HEK293T (cell line): ENCODE measurements around the gene MVB12B.

Source experiments
- CTCF ChIA-PET: fragments of 350-600 bp; formaldehyde crosslinking; extraction: SDS; loops from one replicate; lab custom pipeline; 2021; ENCODE audit warnings: antibody characterized with exemption, inconsistent platforms; lab: Yijun Ruan, JAX
- POLR2A ChIA-PET: fragments of 350-600 bp; formaldehyde crosslinking; extraction: SDS; loops from one replicate; lab custom pipeline; 2020; ENCODE audit warnings: antibody characterized with exemption, inconsistent platforms; lab: Yijun Ruan, JAX
- DNase-seq: peaks from one replicate; pipeline ENCODE4 v3.0.0; 2012; ENCODE audit warnings: mixed read lengths; ENCODE audit errors: extremely low spot score
- ARNT ChIP-seq: fragments of 450-650 bp; IDR thresholded peaks from 2 replicates; pipeline ENCODE4 v1.6.1; 2017; ENCODE audit warnings: mild to moderate bottlenecking
- BHLHE40 ChIP-seq: fragments of 450-650 bp; IDR thresholded peaks from 2 replicates; pipeline ENCODE4 v1.6.1; 2016; ENCODE audit warnings: mild to moderate bottlenecking, moderate library complexity, borderline replicate concordance
- CTBP1 ChIP-seq: fragments of 450-650 bp; IDR thresholded peaks from 2 replicates; pipeline ENCODE4 v1.6.1; 2016; ENCODE audit warnings: borderline replicate concordance
- ELF4 ChIP-seq: fragments of 450-650 bp; IDR thresholded peaks from 2 replicates; pipeline ENCODE4 v1.6.1; 2017; ENCODE audit warnings: antibody characterized with exemption
- FOXA1 ChIP-seq: fragments of 450-650 bp; IDR thresholded peaks from 2 replicates; pipeline ENCODE4 v1.6.1; 2016; ENCODE audit warnings: mild to moderate bottlenecking
- FOXK2 ChIP-seq: fragments of 450-650 bp; IDR thresholded peaks from 2 replicates; pipeline ENCODE4 v1.6.1; 2016; ENCODE audit warnings: mild to moderate bottlenecking
- FOXM1 ChIP-seq: fragments of 450-650 bp; IDR thresholded peaks from 2 replicates; pipeline ENCODE4 v1.6.1; 2017; ENCODE audit warnings: mild to moderate bottlenecking, borderline replicate concordance
- HDGF ChIP-seq: fragments of 450-650 bp; IDR thresholded peaks from 2 replicates; pipeline ENCODE4 v1.6.1; 2017; ENCODE audit warnings: antibody characterized with exemption, borderline replicate concordance
- L3MBTL2 ChIP-seq: fragments of 450-650 bp; conservative IDR thresholded peaks from 2 replicates; pipeline ENCODE4 v1.6.1; 2016; ENCODE audit warnings: mild to moderate bottlenecking
- LEF1 ChIP-seq: fragments of 450-650 bp; IDR thresholded peaks from 2 replicates; pipeline ENCODE4 v1.6.1; 2017; ENCODE audit warnings: mild to moderate bottlenecking, borderline replicate concordance
- NFRKB ChIP-seq: fragments of 450-650 bp; IDR thresholded peaks from 2 replicates; pipeline ENCODE4 v1.6.1; 2016; ENCODE audit warnings: mild to moderate bottlenecking, moderate library complexity
- SP1 ChIP-seq: fragments of 450-650 bp; IDR thresholded peaks from 2 replicates; pipeline ENCODE4 v1.6.1; 2017
- SUZ12 ChIP-seq: fragments of 450-650 bp; IDR thresholded peaks from 2 replicates; pipeline ENCODE4 v1.6.1; 2016; ENCODE audit warnings: mild to moderate bottlenecking
- TARDBP ChIP-seq: fragments of 450-650 bp; IDR thresholded peaks from 2 replicates; pipeline ENCODE4 v1.6.1; 2016
- ZNF384 ChIP-seq: fragments of 450-650 bp; IDR thresholded peaks from 2 replicates; pipeline ENCODE4 v1.6.1; 2016
- TF ChIP-seq, protein P1 (sequence below): fragments of 450-650 bp; IDR thresholded peaks from 2 replicates; pipeline ENCODE4 v1.6.1; 2016

MVB12B gene

DNA sequence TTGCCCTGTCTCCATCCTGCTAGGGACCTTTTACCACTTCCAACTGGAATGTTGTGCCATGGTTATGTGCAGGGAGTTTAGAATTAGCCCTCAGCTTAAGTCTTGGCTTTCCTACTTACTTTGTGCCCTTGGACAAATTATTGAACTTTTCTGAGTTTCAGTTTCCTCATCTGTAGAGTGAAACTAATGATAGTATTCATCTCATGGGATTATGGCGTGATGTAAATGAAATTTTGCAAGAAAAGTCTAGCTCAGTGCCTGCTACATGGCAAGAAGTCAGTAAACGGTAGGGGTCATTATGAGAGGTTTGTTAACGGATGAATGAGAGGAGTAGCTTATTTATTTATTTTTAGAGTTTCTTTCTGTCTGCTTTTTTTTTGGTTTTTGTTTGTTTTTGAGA is 1.8 kb downstream of the MVB12B start:
- ChIA-PET CTCF (interaction anchor here (0.7 kb wide), 1 partner anchor 26 kb away, joined by 3 read pairs; no protein-coding TSS in a partner anchor), POLR2A (no interaction called here)
- no peak for DNase-seq
- no peak for TF ChIP-seq BHLHE40
- no peak for TF ChIP-seq SP1
- TF ChIP-seq TARDBP: no peak
- TF ChIP-seq HDGF: no peak
- no peak for TF ChIP-seq L3MBTL2
- no peak for TF ChIP-seq FOXM1
- no peak for TF ChIP-seq ZNF384
- TF ChIP-seq FOXK2: no peak
- TF ChIP-seq NFRKB: no peak
- TF ChIP-seq ELF4: no peak
- TF ChIP-seq, protein P1, sequence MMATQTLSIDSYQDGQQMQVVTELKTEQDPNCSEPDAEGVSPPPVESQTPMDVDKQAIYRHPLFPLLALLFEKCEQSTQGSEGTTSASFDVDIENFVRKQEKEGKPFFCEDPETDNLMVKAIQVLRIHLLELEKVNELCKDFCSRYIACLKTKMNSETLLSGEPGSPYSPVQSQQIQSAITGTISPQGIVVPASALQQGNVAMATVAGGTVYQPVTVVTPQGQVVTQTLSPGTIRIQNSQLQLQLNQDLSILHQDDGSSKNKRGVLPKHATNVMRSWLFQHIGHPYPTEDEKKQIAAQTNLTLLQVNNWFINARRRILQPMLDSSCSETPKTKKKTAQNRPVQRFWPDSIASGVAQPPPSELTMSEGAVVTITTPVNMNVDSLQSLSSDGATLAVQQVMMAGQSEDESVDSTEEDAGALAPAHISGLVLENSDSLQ: no peak
- no peak for TF ChIP-seq FOXA1
- no peak for TF ChIP-seq CTBP1

DNA sequence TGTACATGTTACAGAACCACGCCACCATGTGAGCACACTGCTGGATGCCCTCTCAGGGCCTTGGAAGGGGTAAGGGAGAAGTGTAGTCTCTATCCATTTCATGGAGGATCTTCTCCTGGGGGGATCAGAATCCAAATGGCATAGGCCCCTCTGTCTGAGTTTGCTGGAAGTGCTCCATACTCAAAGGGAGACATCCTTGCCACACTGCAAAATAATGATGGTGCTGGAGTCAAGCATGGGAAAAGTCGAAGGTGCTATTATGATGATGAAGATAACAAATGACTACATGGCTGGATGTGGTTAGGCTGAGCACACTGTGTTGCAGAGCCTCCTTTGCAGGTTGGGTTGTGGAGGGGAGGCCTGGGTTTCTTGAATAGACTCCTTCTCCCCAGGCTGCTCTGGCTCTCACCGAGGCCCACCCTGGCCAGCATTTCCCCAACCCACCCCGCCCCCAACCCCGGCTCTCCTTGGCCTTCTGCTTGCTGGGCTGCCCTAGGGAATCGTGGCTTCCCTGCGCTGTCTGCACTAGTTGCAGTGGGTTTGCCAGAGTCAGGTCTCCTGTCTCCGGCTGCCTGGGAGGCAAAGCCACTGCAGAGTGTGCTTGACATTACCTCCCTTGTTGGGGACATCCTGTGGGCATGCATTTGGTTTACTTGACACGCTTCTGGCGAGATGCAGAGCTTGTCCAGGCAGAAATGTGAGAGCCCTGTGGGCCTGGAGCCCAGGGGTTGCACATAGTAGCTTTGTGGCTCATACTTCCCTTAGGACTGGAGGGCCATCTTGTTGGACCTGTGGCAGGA is 3.0 kb downstream of the MVB12B start:
- ChIA-PET POLR2A (no interaction called here), CTCF (no interaction called here)
- TF ChIP-seq ZNF384 (no peak), TARDBP (no peak), FOXM1 (no peak), LEF1 (no peak), ELF4 (no peak), SP1 (no peak), SUZ12 (no peak), L3MBTL2 (no peak), BHLHE40 (no peak), CTBP1 (no peak)
- TF ChIP-seq, protein P1: no peak
- no peak for DNase-seq

DNA sequence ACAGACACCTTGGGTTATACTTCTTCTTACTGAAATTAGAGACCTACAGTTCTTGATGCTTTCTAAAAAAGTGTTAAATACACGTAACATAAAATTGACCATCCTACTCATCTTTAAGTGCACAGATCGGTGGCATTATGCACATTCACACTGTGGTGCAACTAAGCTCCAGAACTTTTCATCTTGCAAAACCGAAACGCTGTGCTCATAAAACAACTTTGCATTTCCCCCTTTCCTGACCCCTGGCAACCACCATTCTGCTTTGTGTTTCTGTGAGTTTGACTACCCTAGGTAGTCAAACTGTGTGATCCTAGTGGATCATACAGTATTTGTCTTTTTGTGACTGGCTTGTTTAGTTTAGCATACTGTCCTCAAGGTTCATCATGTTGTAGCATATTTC is 3.9 kb downstream of the MVB12B start:
- POLR2A ChIA-PET: no interaction called here
- no peak for TF ChIP-seq HDGF
- CTCF ChIA-PET: no interaction called here
- no peak for DNase-seq

GRCh38 chr9:126331964-126332748 is 5.5 kb downstream of the MVB12B start:
- no peak for DNase-seq
- ChIA-PET CTCF (interaction anchor here (0.6 kb wide), 1 partner anchor 54 kb away, joined by 3 read pairs; no protein-coding TSS in a partner anchor), POLR2A (interaction anchor here (0.5 kb wide), 1 partner anchor 14 kb away, joined by 4 read pairs; no protein-coding TSS in a partner anchor)
- no peak for TF ChIP-seq TARDBP

GRCh38 chr9:126334721-126335621 is 8.3 kb downstream of the MVB12B start:
- POLR2A ChIA-PET: interaction anchor here (2.7 kb wide), 1 partner anchor 8 kb away, joined by 14 read pairs; the partner anchor contains the start of gene MVB12B
- TF ChIP-seq LEF1 (no peak), ZNF384 (no peak), TARDBP (no peak), BHLHE40 (no peak), ARNT (no peak), L3MBTL2 (no peak), ELF4 (no peak), FOXM1 (no peak), NFRKB (no peak), FOXK2 (no peak), HDGF (no peak), SP1 (no peak), FOXA1 (no peak), SUZ12 (no peak)
- TF ChIP-seq, protein P1: no peak
- DNase-seq: no peak
- CTCF ChIA-PET: no interaction called here
